ENCODE results near the gene ELMO2. TPM values are rescaled to one million over a fixed set of nuclear protein-coding genes. Genes with fewer than 3 reads are reported as not detected.

ELMO2 gene
- total and polyA plus RNA-seq, 9 of the 15 experiments (the other 6 are each of a cell fraction or from before 2014, with no cell fraction given) = 7.5 to 21.5 (median 15.9) TPM

DNA sequence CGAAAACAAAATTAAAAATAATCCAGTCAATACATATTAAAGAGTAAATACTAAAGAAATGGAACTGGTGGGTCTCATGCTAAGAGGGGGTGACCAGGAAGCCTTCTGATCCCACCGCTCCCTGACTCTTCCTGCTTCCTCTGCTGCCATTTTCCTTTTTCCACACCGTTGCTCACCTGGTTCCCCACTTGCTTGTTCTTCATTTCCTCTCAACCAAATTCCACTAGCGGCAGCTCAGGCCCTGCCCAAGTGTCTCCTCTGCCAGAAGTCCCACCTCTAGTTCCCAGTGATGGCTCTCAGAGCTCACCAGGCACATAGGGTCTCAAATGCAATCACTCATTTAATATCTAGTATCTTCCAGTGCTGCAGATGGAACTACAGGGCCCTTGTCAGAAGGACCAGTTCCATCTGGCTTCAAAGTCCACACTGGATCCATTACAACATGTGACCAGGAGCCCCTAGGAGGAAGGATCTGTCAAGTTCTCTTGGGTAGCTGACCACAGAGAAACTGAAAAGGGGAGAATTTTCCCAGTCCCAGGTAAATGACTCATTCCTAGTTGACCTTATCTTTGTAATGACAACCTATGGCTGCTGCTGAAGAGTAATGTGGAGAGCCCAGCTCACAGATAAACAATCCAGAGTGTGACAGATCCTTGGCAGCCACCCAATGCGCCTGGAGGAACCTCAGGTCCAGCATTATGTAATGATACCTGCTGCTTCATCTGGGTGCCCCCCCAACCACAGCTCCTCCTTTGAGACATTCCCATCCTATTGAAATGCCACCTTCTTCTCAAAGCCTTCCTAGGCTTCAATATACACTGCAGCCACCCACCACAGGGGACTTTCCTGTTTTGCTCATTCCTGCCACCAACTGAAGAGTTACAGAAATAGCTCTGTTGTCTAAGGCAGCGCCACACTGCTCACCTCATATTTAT lies 38.2 kb downstream of the ELMO2 start (continued):
- TF ChIP-seq, protein P1, sequence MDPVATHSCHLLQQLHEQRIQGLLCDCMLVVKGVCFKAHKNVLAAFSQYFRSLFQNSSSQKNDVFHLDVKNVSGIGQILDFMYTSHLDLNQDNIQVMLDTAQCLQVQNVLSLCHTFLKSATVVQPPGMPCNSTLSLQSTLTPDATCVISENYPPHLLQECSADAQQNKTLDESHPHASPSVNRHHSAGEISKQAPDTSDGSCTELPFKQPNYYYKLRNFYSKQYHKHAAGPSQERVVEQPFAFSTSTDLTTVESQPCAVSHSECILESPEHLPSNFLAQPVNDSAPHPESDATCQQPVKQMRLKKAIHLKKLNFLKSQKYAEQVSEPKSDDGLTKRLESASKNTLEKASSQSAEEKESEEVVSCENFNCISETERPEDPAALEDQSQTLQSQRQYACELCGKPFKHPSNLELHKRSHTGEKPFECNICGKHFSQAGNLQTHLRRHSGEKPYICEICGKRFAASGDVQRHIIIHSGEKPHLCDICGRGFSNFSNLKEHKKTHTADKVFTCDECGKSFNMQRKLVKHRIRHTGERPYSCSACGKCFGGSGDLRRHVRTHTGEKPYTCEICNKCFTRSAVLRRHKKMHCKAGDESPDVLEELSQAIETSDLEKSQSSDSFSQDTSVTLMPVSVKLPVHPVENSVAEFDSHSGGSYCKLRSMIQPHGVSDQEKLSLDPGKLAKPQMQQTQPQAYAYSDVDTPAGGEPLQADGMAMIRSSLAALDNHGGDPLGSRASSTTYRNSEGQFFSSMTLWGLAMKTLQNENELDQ (CRISPR knock-in tag; IDR thresholded peaks at IDR 0.05; ENCODE audit: borderline replicate concordance) = no peak
- 0 out of 2 replicates have a peak, but pooled peaks have one; percentile 73 for TF ChIP-seq ATF6 (CRISPR knock-in tag; IDR thresholded peaks at IDR 0.05)
- TF ChIP-seq USF1 (CRISPR knock-in tag; IDR thresholded peaks at IDR 0.05) = peak; percentile 57
- peak; percentile 95 for TF ChIP-seq SMARCE1 (IDR thresholded peaks at IDR 0.05)
- TF ChIP-seq NFIC (IDR thresholded peaks at IDR 0.05) = peak; percentile 97
- no peak for TF ChIP-seq ZSCAN32 (CRISPR knock-in tag; IDR thresholded peaks at IDR 0.05)
- TF ChIP-seq CCNT2 (IDR thresholded peaks at IDR 0.05; ENCODE audit: borderline replicate concordance, extremely low read depth, insufficient read length, low read depth, low read length) = no peak
- TF ChIP-seq, protein P2, sequence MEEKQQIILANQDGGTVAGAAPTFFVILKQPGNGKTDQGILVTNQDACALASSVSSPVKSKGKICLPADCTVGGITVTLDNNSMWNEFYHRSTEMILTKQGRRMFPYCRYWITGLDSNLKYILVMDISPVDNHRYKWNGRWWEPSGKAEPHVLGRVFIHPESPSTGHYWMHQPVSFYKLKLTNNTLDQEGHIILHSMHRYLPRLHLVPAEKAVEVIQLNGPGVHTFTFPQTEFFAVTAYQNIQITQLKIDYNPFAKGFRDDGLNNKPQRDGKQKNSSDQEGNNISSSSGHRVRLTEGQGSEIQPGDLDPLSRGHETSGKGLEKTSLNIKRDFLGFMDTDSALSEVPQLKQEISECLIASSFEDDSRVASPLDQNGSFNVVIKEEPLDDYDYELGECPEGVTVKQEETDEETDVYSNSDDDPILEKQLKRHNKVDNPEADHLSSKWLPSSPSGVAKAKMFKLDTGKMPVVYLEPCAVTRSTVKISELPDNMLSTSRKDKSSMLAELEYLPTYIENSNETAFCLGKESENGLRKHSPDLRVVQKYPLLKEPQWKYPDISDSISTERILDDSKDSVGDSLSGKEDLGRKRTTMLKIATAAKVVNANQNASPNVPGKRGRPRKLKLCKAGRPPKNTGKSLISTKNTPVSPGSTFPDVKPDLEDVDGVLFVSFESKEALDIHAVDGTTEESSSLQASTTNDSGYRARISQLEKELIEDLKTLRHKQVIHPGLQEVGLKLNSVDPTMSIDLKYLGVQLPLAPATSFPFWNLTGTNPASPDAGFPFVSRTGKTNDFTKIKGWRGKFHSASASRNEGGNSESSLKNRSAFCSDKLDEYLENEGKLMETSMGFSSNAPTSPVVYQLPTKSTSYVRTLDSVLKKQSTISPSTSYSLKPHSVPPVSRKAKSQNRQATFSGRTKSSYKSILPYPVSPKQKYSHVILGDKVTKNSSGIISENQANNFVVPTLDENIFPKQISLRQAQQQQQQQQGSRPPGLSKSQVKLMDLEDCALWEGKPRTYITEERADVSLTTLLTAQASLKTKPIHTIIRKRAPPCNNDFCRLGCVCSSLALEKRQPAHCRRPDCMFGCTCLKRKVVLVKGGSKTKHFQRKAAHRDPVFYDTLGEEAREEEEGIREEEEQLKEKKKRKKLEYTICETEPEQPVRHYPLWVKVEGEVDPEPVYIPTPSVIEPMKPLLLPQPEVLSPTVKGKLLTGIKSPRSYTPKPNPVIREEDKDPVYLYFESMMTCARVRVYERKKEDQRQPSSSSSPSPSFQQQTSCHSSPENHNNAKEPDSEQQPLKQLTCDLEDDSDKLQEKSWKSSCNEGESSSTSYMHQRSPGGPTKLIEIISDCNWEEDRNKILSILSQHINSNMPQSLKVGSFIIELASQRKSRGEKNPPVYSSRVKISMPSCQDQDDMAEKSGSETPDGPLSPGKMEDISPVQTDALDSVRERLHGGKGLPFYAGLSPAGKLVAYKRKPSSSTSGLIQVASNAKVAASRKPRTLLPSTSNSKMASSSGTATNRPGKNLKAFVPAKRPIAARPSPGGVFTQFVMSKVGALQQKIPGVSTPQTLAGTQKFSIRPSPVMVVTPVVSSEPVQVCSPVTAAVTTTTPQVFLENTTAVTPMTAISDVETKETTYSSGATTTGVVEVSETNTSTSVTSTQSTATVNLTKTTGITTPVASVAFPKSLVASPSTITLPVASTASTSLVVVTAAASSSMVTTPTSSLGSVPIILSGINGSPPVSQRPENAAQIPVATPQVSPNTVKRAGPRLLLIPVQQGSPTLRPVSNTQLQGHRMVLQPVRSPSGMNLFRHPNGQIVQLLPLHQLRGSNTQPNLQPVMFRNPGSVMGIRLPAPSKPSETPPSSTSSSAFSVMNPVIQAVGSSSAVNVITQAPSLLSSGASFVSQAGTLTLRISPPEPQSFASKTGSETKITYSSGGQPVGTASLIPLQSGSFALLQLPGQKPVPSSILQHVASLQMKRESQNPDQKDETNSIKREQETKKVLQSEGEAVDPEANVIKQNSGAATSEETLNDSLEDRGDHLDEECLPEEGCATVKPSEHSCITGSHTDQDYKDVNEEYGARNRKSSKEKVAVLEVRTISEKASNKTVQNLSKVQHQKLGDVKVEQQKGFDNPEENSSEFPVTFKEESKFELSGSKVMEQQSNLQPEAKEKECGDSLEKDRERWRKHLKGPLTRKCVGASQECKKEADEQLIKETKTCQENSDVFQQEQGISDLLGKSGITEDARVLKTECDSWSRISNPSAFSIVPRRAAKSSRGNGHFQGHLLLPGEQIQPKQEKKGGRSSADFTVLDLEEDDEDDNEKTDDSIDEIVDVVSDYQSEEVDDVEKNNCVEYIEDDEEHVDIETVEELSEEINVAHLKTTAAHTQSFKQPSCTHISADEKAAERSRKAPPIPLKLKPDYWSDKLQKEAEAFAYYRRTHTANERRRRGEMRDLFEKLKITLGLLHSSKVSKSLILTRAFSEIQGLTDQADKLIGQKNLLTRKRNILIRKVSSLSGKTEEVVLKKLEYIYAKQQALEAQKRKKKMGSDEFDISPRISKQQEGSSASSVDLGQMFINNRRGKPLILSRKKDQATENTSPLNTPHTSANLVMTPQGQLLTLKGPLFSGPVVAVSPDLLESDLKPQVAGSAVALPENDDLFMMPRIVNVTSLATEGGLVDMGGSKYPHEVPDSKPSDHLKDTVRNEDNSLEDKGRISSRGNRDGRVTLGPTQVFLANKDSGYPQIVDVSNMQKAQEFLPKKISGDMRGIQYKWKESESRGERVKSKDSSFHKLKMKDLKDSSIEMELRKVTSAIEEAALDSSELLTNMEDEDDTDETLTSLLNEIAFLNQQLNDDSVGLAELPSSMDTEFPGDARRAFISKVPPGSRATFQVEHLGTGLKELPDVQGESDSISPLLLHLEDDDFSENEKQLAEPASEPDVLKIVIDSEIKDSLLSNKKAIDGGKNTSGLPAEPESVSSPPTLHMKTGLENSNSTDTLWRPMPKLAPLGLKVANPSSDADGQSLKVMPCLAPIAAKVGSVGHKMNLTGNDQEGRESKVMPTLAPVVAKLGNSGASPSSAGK (IDR thresholded peaks at IDR 0.05) = no peak
